ENCODE results near the gene PPP1R15A.

- no peak for TF ChIP-seq ESRRG (CRISPR knock-in tag; IDR thresholded peaks at IDR 0.05)
- TF ChIP-seq CSRNP3 (CRISPR knock-in tag; IDR thresholded peaks at IDR 0.05), result no peak
- TF ChIP-seq TCF4 (CRISPR knock-in tag; IDR thresholded peaks at IDR 0.05; ENCODE audit: borderline replicate concordance), result no peak
- no peak for TF ChIP-seq RARB (CRISPR knock-in tag; IDR thresholded peaks at IDR 0.05)
- TF ChIP-seq OSR1 (CRISPR knock-in tag; IDR thresholded peaks at IDR 0.05), result no peak
- no peak for TF ChIP-seq ZNF8 (CRISPR knock-in tag; IDR thresholded peaks at IDR 0.05)
- no peak for TF ChIP-seq PATZ1 (CRISPR knock-in tag; IDR thresholded peaks at IDR 0.05; ENCODE audit: borderline replicate concordance)
These were observed 30.6 kb upstream of the PPP1R15A start for GRCh38 chr19:48841571-48841970.

Measured in SK-N-SH treated with all-trans-retinoic acid at 6 μM for 48 hours (cell line).